CMK (cell line): ENCODE measurements around the gene CCR8.

Experiments used
- DNase-seq: peaks from one replicate; pipeline ENCODE4 v3.0.0-alpha.2; 2010; ENCODE audit warnings: low read depth

The CCR8 gene, protein sequence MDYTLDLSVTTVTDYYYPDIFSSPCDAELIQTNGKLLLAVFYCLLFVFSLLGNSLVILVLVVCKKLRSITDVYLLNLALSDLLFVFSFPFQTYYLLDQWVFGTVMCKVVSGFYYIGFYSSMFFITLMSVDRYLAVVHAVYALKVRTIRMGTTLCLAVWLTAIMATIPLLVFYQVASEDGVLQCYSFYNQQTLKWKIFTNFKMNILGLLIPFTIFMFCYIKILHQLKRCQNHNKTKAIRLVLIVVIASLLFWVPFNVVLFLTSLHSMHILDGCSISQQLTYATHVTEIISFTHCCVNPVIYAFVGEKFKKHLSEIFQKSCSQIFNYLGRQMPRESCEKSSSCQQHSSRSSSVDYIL

DNA sequence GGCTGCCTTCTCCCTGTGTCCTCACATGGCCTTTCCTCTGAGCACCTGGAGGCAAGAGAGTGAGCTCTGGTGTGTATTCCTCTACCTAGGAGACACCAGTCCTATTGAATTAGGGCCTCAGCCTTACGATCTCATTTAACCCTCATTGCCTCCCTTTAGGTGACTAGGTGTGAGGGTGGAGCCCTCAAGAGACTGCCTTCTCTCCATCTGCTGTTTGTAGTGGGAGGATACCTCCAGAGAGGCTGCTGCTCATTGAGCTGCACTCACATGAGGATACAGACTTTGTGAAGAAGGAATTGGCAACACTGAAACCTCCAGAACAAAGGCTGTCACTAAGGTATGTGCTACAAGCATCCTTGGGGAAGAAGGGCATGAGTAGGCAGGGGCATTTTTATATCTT lies at the start of gene CCR8:
CCR8 (plus strand) TSS at position 217 of the 400 bp plus-strand sequence. CDS start 2,623 bp downstream, outside the sequence.
- no peak for DNase-seq

DNA sequence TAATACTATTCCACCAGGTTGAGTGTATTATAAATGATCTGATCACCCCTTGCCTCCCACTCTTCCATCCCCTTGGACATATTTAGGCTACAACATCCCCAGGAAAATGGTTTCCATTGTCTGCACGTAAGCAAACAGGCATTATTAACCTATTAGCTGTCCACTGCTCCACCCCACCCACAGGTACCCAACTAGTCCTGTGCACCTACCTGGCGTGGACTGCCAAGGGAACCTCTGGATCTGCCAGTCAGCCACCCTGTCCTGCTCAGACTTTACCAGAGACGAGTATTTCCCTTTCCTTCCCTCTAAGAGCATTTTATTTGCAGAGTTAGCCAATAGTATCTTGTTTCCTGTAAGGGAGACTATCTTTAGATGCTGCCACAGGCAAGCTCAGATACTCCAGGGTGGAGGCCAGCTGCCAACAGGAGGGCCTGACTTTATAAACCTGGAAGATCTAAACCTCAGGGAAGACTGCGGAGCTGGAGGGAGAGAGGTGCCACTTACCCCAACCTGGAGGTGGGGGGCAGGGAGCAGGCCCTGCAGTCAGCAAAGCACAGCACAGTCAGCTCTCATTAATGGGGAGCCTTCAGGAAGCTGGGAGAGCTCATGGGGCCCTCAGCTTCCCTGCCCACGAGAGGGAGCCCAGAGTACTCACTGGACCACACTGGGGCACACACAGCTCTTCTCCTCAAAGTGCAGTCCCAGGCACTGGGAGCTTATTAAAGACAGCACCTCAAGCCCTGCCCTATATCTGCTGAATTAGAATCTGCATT lies 49.6 kb upstream of the CCR8 start, which contains the start of gene CX3CR1:
CX3CR1 (minus strand) TSS at position 292 of the 773 bp plus-strand sequence. CDS start 13,527 bp downstream, outside the sequence.
- DNase-seq, result no peak

DNA sequence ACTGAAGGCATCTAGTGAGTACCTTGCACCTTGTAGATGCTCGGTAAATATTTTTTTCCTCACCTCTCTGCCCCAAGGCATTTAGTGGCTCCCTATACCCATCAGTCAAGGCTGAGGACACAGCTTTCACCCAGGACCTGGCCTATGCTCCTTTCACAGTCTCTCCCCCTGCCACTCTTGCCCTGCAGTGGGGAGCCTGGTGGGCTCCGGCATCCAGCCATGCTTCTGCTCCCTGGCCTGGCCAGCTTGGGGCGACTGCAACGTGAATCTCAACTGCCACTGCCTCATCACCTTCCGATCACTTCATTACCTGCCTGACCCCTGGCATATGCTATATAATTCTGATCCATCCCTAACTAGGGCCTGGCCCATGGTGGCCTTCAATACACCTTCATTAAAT lies 48.9 kb upstream of the CCR8 start:
- DNase-seq, result no peak

DNA sequence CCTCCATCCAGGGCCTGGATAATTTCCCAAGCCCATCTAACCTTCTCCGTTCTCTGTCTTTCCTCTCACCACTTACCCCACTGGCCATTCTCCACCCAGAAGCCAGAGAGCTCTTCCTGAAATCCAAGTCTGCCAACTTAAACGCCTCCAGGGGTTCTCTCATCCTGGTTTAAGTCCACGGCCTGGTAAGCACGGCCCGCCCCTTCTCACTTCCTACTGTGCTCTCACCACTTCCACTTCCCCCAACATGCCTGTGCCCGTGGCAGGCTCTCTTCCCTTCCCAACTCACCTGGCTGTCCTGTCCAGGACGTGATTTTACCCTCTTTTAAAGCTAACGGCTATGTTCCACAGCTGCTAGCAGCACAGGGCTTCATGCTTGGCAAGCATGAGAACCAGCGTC lies 48.0 kb upstream of the CCR8 start:
- DNase-seq, result no peak

DNA sequence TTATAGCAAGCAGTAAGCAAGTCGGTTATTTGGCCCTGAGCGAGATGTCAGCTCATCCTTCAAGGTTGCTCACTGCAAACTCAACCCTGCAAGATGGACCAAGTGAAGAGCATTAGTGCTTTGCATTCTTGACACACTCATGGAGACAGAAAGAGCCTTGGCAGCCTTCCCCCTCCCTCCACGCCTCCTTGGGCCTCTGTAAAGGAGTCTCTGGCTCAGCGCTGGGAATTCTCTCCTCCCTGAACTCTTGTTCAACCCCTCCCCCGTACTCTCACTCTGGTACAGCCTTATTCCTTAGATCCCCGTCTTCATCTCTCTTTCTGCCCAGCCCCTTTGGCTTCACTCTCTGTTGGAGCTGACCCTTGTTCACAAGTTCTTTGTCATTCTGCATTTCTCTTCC lies 47.5 kb upstream of the CCR8 start:
- DNase-seq, result no peak

DNA sequence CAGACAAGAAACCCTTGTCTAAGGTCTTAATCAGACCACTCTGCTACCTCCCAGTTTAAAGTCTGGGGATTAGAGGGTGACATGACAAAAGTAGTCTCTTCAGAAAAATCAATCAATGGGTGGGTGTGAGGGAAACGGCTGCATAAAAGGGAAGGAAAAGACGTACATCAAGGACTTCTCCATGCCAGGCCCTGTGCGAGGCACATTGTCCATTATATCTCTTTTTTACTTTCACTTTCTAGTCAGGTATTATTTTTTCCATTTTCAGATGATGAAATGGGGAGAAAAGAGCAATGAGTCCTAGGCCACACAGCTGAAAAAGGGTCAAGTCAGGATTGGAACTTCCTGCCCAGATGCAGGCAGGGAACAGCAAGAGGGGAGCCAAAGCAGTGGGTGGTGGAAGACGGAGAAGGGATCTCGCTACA lies 45.0 kb upstream of the CCR8 start:
- no peak for DNase-seq

DNA sequence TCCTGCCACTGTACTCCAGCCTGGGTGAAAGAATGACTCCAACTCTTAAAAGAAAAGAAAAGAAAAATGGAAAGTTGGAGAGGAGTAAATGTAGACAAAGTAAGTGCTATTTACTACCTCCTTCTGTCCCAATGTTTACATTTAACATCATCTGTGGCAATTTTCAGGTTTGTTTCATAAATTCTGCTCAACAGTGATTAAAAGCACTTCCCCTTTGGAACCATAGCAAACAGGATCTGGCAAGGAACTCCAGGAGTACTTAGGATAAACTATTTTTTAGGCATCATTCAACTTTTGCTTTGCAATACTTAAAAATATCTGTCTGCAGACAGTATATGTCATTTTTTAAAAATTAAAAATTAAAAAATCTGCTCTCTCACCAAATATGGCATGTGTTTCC lies 44.2 kb upstream of the CCR8 start:
- no peak for DNase-seq

DNA sequence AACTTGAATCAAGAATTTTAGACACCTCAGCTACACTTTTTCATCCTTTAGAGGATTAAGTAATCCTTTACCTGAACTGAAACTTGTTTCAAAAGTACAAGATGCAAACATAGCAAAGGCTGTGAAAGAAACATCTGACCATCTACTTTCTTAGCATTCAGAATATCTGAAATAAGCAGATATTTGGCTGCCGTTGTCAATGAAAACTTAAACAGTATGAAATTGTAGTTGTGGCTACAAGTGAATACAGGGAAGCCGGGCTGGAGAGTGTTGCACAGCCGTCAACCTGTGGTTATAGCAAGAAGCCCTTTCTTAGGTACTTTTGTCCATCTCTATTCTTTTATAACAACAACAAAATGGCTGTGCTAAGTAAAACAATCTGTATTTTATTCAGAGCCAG lies 42.7 kb upstream of the CCR8 start:
- no peak for DNase-seq

DNA sequence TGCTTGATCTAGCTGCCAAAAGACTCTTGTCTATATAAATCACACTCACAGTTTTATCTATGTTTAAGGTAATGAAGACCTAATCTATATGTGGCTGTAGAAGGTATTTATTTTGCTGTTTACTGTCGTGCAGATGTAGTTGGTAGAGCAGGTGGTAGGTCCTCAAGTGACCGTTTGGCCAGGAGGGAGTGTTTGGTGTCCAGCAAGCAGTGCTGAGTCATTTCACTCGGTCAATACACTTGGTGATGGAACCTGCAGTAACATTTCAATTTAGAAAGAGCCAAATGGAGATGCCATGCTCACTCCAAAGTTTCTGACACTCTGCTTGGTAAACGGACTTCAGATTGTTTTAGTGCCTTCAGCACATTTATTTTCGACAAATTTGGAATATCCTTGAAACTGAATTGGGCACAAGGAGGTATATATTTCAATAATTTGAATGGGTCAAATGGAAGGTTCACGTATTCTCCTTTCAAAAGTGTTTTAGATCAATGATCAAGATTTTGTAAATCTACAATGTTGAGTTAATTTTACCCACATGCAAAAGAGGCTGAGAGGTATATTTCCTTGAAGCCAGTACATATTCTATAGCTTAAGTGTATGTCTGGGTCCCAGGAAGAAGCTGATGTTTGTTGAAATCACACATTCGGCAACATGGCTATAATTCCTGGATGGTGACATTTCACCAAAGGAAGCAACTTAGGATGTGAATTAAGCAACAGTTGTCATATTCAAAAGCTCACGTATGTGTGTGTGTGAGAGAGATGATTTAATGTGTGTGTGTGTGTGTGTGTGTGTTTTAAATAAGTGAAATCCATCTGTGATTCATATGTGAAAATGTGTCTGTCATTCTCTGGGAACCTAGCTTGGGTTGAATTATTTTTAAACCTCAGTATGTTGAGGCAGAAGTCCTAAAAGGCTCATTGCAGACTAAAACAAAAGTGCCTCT lies 42.0 kb upstream of the CCR8 start:
- DNase-seq, result no peak

DNA sequence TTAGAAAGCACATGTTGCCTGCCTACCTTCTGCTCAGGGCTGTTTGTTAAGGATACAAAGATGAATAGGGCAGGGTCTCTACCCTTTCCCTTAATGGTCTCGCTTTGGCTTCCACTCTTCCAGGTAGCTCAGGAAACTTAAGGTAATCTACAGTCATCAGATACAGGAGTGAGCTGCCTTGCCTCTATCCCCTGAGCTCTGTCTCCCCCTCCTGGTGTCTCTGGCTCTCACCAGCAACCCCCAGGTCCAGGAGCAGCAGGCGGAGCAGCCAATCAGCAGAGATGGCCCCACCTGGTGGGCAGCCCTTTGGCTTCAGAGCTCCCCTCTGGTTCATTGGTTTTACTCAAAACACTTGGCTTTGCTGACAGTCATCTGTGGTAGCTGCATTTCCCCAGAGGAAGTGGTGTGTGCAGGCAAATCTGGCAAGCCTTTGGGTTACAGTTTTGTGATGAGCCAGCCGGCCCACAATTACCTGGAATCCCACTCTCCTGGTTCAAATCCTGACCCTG lies 41.2 kb upstream of the CCR8 start:
- peak; percentile 60 for DNase-seq

DNA sequence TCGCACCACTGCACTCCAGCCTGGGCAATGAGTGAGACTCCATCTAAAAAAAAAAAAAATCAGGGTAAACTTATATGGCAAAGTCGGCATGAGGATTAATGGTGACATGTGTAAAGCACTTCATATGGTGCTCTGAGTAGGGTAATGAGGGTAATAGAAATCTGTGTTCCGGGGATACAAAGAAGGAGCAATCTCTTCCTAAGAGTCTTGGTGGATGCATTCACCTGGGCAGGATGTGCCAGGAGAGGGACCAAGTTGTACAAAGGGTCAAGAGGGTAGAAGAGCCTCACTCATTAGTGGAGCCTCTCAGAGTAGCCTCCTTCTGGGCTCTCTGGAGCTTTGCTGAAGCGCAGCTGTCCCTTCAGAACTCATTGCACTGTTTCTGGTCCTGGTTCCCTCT lies 40.4 kb upstream of the CCR8 start:
- DNase-seq, result no peak

DNA sequence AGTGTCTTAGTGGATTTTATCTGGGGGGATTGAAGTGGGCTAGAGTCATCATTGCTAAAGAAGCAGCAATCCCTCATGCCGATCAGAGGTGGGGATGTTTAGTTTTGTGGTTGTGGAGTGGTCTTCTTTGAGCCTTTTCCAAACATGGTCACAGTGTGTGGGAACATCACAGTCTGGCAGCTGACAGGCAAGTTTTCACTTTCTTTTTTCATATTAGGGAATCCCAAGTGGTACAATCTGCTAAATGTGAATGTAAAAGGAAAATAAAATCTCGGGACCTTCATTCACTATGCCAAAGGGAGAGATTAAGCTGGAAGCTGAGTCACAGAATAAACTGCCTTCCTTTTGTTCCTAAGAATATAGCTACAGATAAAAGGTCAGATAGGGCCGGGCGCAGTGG lies 39.3 kb upstream of the CCR8 start:
- DNase-seq, result no peak

DNA sequence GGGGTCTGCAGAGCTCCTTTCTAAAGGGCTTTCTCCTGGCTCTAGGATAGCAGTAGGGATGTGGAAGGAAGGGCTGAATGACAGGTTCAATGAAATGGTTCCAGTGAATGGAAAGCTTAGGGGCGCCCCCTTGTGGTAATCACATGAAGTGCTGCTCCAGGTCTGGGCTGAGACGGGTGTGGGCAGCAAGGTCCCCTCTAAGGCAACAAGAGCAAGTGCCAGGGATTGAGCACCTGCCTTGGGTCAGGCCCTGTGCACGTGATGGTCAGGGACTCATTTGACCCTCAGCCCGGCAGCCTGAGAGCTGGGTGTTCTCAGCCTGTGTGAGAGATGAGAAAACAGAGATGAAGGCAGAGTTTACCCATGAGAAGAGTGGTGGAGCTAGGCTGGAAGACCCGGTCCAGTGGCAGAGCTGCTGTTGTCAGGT lies 37.6 kb upstream of the CCR8 start:
- DNase-seq, result peak; percentile 24

DNA sequence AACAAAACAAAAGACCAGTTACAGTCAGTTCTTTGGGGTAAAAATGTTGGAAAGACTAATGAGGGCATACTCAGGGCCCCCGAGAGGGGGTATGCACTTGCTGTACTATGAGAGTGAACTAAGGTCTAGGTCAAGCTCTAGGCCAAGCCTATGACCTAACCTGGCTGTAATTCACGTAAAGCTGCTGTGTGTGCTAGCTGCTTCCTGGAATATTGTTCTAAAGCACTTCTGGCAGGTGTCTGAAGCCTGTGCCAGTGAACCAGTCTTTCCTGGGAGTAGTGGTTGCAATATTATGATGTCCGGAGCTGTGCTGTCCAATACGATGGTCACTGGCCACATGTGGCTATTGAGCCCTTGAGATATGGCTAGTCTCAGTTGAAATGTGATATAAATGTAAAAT lies 36.5 kb upstream of the CCR8 start:
- no peak for DNase-seq

DNA sequence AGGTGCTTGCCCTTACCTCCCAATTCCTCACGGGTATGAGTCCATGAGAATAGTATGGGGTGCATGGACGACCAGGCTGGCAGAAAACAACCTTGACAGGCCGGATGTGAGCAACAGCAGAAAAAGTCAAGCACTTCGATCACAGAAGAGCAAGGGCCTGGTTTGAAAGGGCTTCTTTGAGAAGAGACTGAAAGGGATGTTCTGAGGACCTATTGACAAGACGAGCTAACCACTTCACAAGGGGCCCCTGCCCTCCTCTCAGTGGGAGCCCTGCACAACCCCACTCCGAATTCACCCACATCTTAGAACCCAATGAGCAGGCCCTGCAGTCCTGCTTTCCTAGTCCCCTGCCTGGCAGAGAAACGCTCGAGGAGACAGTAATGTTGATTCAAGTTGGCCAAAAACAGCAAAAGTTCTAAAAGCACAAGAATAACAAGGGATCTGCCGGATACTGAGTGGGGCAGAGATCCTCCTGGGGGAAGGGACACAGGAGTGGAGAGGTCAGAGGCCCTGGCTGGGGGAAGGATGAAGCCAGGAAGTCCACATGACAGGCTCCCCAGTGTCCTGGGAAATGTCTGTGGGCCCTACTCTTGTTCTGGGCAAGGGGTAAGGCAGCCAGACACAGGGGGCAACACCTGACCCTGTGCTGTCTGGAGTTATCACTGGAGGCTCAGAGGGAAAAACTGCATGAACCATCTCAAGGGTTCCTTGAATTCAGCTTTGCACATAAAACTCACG lies 34.9 kb upstream of the CCR8 start:
- DNase-seq, result no peak

DNA sequence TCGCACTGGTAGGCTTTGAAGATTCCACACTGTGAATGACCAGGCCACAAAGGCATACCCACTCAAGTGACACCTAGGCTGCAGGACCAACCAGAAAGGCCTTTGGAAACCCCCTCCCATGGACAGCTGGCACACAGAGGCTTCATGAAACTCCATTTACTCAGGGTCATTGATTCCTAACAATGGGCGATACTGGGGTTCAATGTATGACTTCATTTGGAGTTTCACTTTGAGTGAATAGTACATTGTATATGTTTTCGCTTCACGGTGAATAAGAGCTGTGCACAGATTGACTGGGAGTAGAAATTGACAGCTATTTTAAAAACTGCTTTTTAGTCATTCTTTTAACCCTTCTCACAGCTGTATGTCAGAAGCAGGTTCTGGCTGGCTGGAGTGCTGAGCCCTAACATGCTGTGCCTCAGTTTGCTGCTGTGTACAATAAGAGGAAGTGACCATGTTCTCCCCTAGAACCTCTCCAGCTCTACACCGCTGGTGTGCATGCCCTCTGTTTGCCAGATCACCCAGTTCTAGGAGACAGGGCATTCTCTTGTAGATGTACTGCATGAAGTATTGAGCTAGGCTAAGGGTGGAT lies 34.2 kb upstream of the CCR8 start:
- no peak for DNase-seq

DNA sequence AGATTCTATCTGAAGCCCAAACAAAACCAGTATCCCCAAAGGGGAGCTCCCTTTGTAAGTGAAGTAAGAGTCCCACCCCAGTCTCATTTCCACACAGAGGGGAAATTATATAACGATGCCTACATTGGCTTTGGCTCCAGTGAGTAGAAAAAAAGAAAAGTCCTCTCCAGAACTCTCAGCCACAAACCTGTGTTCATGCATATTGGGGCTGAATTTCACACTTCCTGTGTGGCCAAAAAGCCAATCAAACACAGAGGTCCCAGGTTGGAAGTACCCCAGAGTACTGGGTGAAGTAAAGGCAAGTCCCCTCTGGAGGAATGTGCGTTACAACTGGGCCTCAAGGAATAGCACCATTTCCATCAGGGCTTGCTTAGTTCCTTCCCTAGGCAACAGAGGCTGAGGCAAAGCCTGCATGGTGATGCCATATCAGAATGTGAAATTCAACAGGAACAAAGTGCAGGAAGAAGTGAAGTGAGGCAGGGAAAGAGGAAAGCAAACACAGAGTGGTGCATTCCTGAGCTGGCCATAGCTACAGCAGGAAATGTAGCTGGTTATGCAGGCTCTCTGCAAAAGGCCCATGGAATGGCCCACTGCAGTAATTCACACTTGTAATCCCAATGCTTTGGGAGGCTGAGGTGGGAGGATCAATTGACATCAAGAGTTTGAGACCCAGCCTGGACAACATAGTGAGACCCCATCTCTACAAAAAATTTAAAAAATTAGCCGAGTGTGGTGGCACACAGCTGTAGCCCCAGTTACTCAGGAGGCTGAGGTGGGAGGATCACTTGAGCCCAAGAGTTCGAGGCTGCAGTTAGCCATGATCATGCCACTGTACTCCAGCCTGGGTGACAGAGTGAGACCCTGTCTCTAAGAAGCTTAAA lies 33.1 kb upstream of the CCR8 start:
- no peak for DNase-seq

DNA sequence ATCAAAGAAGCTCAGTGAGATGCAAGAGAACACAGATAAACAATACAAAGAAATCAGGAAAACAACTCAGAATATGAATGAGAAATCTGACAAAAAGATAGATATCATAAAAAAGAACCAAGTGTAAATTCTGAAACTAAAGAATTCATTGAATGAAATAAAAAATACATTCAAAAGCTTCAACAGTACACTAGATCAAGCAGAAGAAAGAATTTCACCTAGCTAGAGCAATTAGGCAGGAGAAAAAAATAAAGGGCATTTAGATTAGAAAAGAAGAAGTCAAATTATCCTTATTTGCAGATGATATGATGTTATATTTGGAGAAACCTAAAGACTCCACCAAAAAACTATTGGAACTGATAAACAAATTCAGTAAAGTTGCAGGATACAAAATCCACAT lies 30.2 kb upstream of the CCR8 start:
- DNase-seq, result no peak

DNA sequence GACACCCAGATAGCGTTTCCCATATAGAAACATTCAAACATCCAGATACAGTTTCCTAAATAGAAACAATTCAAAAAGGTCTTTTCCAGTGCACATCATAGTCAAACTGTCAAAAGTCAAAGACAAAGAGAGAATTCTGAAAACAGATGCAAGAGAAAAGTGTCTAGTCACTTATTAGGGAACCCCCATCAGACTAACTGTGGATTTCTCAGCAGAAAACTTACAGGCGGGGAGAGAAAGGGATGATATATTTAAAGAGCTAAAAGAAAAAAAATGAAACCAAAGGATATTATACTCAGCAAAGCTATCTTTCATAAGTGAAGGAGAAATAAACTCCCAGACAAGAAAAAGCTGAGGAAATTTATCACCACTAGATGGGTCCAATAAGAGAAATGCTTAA lies 27.3 kb upstream of the CCR8 start:
- no peak for DNase-seq

DNA sequence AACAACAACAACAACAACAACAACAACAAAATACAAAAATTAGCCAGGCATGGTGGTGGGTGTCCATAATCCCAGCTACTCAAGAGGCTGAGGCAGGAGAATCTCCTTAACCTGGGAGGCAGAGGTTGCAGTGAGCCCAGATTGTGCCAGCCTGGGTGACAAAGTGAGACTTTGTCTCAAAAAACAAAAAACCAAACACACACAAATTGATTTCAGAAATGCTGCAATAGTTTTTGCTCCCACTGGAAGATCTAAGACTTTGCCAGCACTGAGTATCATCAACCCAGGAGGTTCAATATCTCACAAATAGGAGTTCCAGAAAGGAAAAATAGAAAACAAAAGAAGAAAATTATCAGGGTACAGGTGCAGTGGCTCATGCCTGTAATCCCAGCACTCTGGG lies 16.2 kb upstream of the CCR8 start:
- no peak for DNase-seq
